A549 treated with Hydrocortisone at 1 μM for 4 hours (cell line): Measurements from ENCODE around the gene STOML3. TPM values are rescaled to one million over a fixed set of nuclear protein-coding genes. Genes with fewer than 3 reads are reported as not detected.

Experiments used
- total RNA-seq: library from RNA; stranded (reverse); fragments of 200-300 nt; extraction: Qiagen RNA extraction; gene quantifications from 5 replicates; pipeline ENCODE4 v1.2.3, GENCODE V29; 2022

The STOML3 gene
- not detected in 5 replicates for total RNA-seq

GRCh38 chr13:38990693-38991092 lies at the start of gene STOML3:
Gene STOML3, minus strand, starts transcription at chr13:38990831. Its CDS starts 110 bp downstream, at chr13:38990721.

GRCh38 chr13:39037880-39038568 lies 47.4 kb upstream of the STOML3 start, which contains the start of the genes NHLRC3 and PROSER1:
Gene NHLRC3, plus strand, starts transcription at chr13:39038456. Its CDS starts 184 bp downstream, at chr13:39038640.
Gene PROSER1, minus strand, starts transcription at chr13:39038089. Its CDS starts 847 bp downstream, at chr13:39037242.

Other genes starting within 250 kb of the STOML3 start
- 10.0 to 11.4 TPM (median 10.5 TPM) in 5 replicates for gene PROSER1, start 47.3 kb upstream of the STOML3 start, total RNA-seq
- gene NHLRC3, start 47.6 kb upstream of the STOML3 start, total RNA-seq, result 4.3 to 6.8 TPM (median 5.4 TPM) in 5 replicates